Endothelial cell of umbilical vein (primary cell): ENCODE results near the gene SLC38A4.

ENCODE experiments used
- EZH2 ChIP-seq: IDR thresholded peaks from 2 replicates; pipeline ENCODE4 v1.6.1; 2012; ENCODE audit warnings: borderline replicate concordance, low read depth, mild to moderate bottlenecking, moderate library complexity, low read length, inconsistent platforms; ENCODE audit not compliant: severe bottlenecking
- FOS ChIP-seq: IDR thresholded peaks from 2 replicates; pipeline ENCODE4 v1.6.1; 2011; ENCODE audit warnings: mild to moderate bottlenecking, low read length, moderate library complexity, borderline replicate concordance; ENCODE audit not compliant: insufficient read depth
- MYC ChIP-seq: IDR thresholded peaks from one replicate; pipeline ENCODE4 v1.6.1; 2011; ENCODE audit warnings: mild to moderate bottlenecking, low read depth, low read length
- POLR2A ChIP-seq: IDR thresholded peaks from 2 replicates; pipeline ENCODE4 v1.6.1; 2012; ENCODE audit warnings: low read depth, mild to moderate bottlenecking, control low read depth, low read length
- POLR2AphosphoS5 ChIP-seq: IDR thresholded peaks from 2 replicates; pipeline ENCODE4 v1.6.1; 2012; ENCODE audit warnings: low read depth, mild to moderate bottlenecking, control low read depth, low read length, moderate library complexity; ENCODE audit not compliant: insufficient read depth
- TF ChIP-seq, protein P1 (sequence below), 2 donors: IDR thresholded peaks; 1 replicate in 1 of 2; 2 replicates in 1 of 2; pipeline ENCODE4 v1.5.1; 2011; ENCODE audit warnings: low read length in 2 of 2, mild to moderate bottlenecking in 2 of 2, moderate library complexity in 2 of 2, control low read depth in 1 of 2, inconsistent platforms in 1 of 2, low read depth in 1 of 2; ENCODE audit not compliant: insufficient read depth in 1 of 2; ENCODE audit errors: extremely low read depth in 1 of 2

DNA sequence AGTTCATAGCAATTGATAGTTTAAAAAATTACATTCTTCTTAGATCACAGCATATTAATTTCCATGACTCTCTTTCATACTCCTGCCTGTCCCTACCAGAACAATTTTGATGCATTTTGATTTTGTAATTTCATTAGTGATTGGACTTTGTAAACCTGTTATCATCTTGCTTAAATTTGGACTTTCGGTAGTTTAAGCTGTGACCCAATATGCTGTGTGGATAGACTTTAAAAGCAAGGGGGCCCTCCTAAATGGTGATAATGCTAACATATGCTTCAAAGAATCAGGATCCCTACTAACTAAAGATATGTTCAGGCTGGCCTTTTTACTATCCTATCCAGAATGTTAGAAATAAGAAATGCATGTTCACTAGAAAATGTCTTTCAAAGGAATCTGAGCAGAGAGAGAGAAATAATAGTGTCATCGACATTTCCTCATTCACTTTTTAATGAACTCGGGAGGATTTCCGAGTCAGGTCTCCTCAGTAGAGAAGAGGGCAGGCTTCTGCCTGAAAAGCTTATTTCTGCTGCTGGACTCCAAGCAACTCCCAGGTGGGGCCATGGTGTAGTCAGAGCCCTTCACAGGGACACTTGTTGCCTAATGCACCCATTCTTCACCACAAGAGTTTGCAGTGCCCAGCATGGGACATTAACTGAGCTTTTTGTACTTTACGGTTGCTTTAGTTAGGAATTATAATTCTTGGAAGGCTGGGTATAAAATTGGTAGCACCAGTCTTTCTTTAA is 16.7 kb downstream of the SLC38A4 start:
- no peak for TF ChIP-seq POLR2A
- TF ChIP-seq, protein P1, sequence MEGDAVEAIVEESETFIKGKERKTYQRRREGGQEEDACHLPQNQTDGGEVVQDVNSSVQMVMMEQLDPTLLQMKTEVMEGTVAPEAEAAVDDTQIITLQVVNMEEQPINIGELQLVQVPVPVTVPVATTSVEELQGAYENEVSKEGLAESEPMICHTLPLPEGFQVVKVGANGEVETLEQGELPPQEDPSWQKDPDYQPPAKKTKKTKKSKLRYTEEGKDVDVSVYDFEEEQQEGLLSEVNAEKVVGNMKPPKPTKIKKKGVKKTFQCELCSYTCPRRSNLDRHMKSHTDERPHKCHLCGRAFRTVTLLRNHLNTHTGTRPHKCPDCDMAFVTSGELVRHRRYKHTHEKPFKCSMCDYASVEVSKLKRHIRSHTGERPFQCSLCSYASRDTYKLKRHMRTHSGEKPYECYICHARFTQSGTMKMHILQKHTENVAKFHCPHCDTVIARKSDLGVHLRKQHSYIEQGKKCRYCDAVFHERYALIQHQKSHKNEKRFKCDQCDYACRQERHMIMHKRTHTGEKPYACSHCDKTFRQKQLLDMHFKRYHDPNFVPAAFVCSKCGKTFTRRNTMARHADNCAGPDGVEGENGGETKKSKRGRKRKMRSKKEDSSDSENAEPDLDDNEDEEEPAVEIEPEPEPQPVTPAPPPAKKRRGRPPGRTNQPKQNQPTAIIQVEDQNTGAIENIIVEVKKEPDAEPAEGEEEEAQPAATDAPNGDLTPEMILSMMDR (IDR thresholded peaks at IDR 0.05; ENCODE audit: extremely low read depth in 1 of 2, insufficient read depth in 1 of 2, low read depth in 1 of 2, low read length in 2 of 2) = no peak
- no peak for TF ChIP-seq MYC
- no peak for TF ChIP-seq POLR2AphosphoS5
- no peak for TF ChIP-seq FOS
- no peak for TF ChIP-seq EZH2
